ENCODE data around the gene MED13L. TPM values are rescaled to one million over a fixed set of nuclear protein-coding genes. Genes with fewer than 3 reads are reported as not detected.

The MED13L gene
- total RNA-seq, 2 experiments from 2014 or later = 203 to 208 TPM

- peaks cover 0 to 8% of the 10 kb centered on the region in 2 experiments for H3K9me3 ChIP-seq (ENCODE audit: control insufficient read depth in 1 of 2, insufficient read depth in 1 of 2, low read length in 2 of 2)
- Mint-ChIP-seq H3K4me1 (ENCODE audit: low read depth) (peaks cover 50% of the 10 kb centered on the region), H3K9me3 (no peaks in the 10 kb centered on the region), H3K4me3 (peak overlapping the region; percentile 13), H3K36me3 (ENCODE audit: low read depth) (no peaks in the 10 kb centered on the region), H3K27ac (peak overlapping the region; percentile 13), H3K27me3 (no peaks in the 10 kb centered on the region)
- TF ChIP-seq CTCF (IDR thresholded peaks at IDR 0.05) = no peak
- intact Hi-C loops (cut with DNase I, micrococcal nuclease) = loop anchor here (5.0 to 10.0 kb wide), 4 partner anchors 39 to 564 kb away; no protein-coding TSS in a partner anchor
- ChIA-PET CTCF (interaction anchor here (0.7 to 1.4 kb wide), 2 partner anchors 13 to 34 kb away, joined by 3 to 4 read pairs; no protein-coding TSS in a partner anchor), POLR2A (no interaction called here)
- no peaks in the 10 kb centered on the region for H3K27me3 ChIP-seq (ENCODE audit: control insufficient read depth in 1 of 2, insufficient read depth in 2 of 2, low read length in 2 of 2)
- H3K27ac ChIP-seq (ENCODE audit: low read depth in 1 of 2, low read length in 2 of 2) = no peak overlapping the region
- DNase-seq = peak in 3 of 14 experiments; percentile 25 to 32 (median 28)
- H3K36me3 ChIP-seq (ENCODE audit: insufficient read depth, low read length) = no peaks in the 10 kb centered on the region
- peaks cover 15% of the 10 kb centered on the region for H3K4me1 ChIP-seq (ENCODE audit: insufficient read depth, low read length)
- no peak overlapping the region for H3K4me3 ChIP-seq (ENCODE audit: low read length)
- ATAC-seq (ENCODE audit: poor library complexity) = peak; percentile 26
These were observed 134.3 kb downstream of the MED13L start for GRCh38 chr12:116142936-116143898.

- peaks cover 0 to 8% of the 10 kb centered on the region in 2 experiments for H3K9me3 ChIP-seq (ENCODE audit: control insufficient read depth in 1 of 2, insufficient read depth in 1 of 2, low read length in 2 of 2)
- H3K4me3 ChIP-seq (ENCODE audit: low read length) = no peak overlapping the region
- DNase-seq (no peak), ATAC-seq (ENCODE audit: poor library complexity) (no peak)
- no peak overlapping the region for H3K27ac ChIP-seq (ENCODE audit: low read depth in 1 of 2, low read length in 2 of 2)
- POLR2A ChIA-PET = interaction anchor here (1.1 to 1.2 kb wide), 3 partner anchors 11 to 567 kb away, joined by 3 to 4 read pairs (median 3); no protein-coding TSS in a partner anchor
- peaks cover 58% of the 10 kb centered on the region for H3K4me1 Mint-ChIP-seq (ENCODE audit: low read depth)
- intact Hi-C loops (cut with DNase I, micrococcal nuclease) = loop anchor here (1.0 to 10.0 kb wide), 6 partner anchors 41 to 568 kb away; no protein-coding TSS in a partner anchor
- H3K9me3 Mint-ChIP-seq = no peaks in the 10 kb centered on the region
- TF ChIP-seq CTCF (IDR thresholded peaks at IDR 0.05) = no peak
- no peaks in the 10 kb centered on the region for H3K27me3 ChIP-seq (ENCODE audit: control insufficient read depth in 1 of 2, insufficient read depth in 2 of 2, low read length in 2 of 2)
- H3K36me3 Mint-ChIP-seq (ENCODE audit: low read depth) = no peaks in the 10 kb centered on the region
- CTCF ChIA-PET = interaction anchor here (0.7 to 1.9 kb wide), 8 partner anchors 9 to 567 kb away, joined by 3 to 10 read pairs (median 4); no protein-coding TSS in a partner anchor
- H3K36me3 ChIP-seq (ENCODE audit: insufficient read depth, low read length) = no peaks in the 10 kb centered on the region
- H3K27me3 Mint-ChIP-seq = no peaks in the 10 kb centered on the region
- peaks cover 16% of the 10 kb centered on the region for H3K4me1 ChIP-seq (ENCODE audit: insufficient read depth, low read length)
- H3K4me3 Mint-ChIP-seq = no peak overlapping the region
- no peak overlapping the region for H3K27ac Mint-ChIP-seq
These were observed 135.7 kb downstream of the MED13L start for GRCh38 chr12:116141833-116142162.

GRCh38 chr12:116141110-116141832, 136.2 kb downstream of the MED13L start:
- H3K4me3 Mint-ChIP-seq = no peak overlapping the region
- peaks cover 0 to 5% of the 10 kb centered on the region in 2 experiments for H3K9me3 ChIP-seq (ENCODE audit: control insufficient read depth in 1 of 2, insufficient read depth in 1 of 2, low read length in 2 of 2)
- TF ChIP-seq CTCF (IDR thresholded peaks at IDR 0.05) = peak; percentile 51
- H3K27me3 ChIP-seq (ENCODE audit: control insufficient read depth in 1 of 2, insufficient read depth in 2 of 2, low read length in 2 of 2) = no peaks in the 10 kb centered on the region
- ATAC-seq (ENCODE audit: poor library complexity) = peak; percentile 41
- ChIA-PET CTCF (interaction anchor here (0.7 to 1.9 kb wide), 8 partner anchors 9 to 568 kb away, joined by 3 to 10 read pairs (median 4); no protein-coding TSS in a partner anchor), POLR2A (interaction anchor here (1.1 to 1.4 kb wide), 4 partner anchors 11 to 567 kb away, joined by 3 to 4 read pairs (median 3); no protein-coding TSS in a partner anchor)
- H3K4me1 Mint-ChIP-seq (ENCODE audit: low read depth) = peaks cover 63% of the 10 kb centered on the region
- DNase-seq = peak in 2 of 14 experiments; percentile 18 to 32
- peaks cover 16% of the 10 kb centered on the region for H3K4me1 ChIP-seq (ENCODE audit: insufficient read depth, low read length)
- H3K27ac ChIP-seq (ENCODE audit: low read depth in 1 of 2, low read length in 2 of 2) = no peak overlapping the region
- no peak overlapping the region for H3K4me3 ChIP-seq (ENCODE audit: low read length)
- no peaks in the 10 kb centered on the region for H3K36me3 Mint-ChIP-seq (ENCODE audit: low read depth)
- H3K27me3 Mint-ChIP-seq = no peaks in the 10 kb centered on the region
- no peaks in the 10 kb centered on the region for H3K36me3 ChIP-seq (ENCODE audit: insufficient read depth, low read length)
- H3K9me3 Mint-ChIP-seq = no peaks in the 10 kb centered on the region
- no peak overlapping the region for H3K27ac Mint-ChIP-seq
- intact Hi-C loops (cut with DNase I, micrococcal nuclease) = loop anchor here (1.0 to 10.0 kb wide), 6 partner anchors 41 to 568 kb away; no protein-coding TSS in a partner anchor
